Fibroblast of pulmonary artery (primary cell): ENCODE results near the gene SLC5A8.

Experiments
- DNase-seq: peaks from one replicate; pipeline ENCODE4 v3.0.0-alpha.2; 2010; ENCODE audit warnings: low read depth
- H3K4me3 ChIP-seq: replicated peaks from 2 replicates; pipeline ENCODE4 v1.5.1; 2011; ENCODE audit warnings: low read depth, mild to moderate bottlenecking, control low read depth, low read length, moderate library complexity
- CTCF ChIP-seq: IDR thresholded peaks from 2 replicates; pipeline ENCODE4 v1.5.1; 2011; ENCODE audit warnings: mild to moderate bottlenecking, control low read depth, low read length, inconsistent platforms; ENCODE audit errors: missing control alignments

The SLC5A8 gene

GRCh38 chr12:101117842-101118241 lies 92.2 kb downstream of the SLC5A8 start:
- no peak overlapping the region for H3K4me3 ChIP-seq
- no peak for DNase-seq
- no peak for TF ChIP-seq CTCF

GRCh38 chr12:101116911-101117310 lies 93.1 kb downstream of the SLC5A8 start:
- DNase-seq, result no peak
- no peak for TF ChIP-seq CTCF
- no peak overlapping the region for H3K4me3 ChIP-seq

GRCh38 chr12:101115326-101115725 lies 94.7 kb downstream of the SLC5A8 start:
- no peak for TF ChIP-seq CTCF
- no peak for DNase-seq

GRCh38 chr12:101111441-101111840 lies 98.6 kb downstream of the SLC5A8 start:
- H3K4me3 ChIP-seq, result no peak overlapping the region
- DNase-seq, result no peak
- TF ChIP-seq CTCF, result no peak

More at GRCh38 chr12:101115326-101115725, 94.7 kb downstream of the SLC5A8 start:
- no peak overlapping the region for H3K4me3 ChIP-seq

GRCh38 chr12:101110866-101111265 lies 99.2 kb downstream of the SLC5A8 start:
- no peak for DNase-seq
- H3K4me3 ChIP-seq, result no peak overlapping the region
- no peak for TF ChIP-seq CTCF

GRCh38 chr12:101108130-101108529 lies 101.9 kb downstream of the SLC5A8 start:
- DNase-seq, result no peak
- no peak overlapping the region for H3K4me3 ChIP-seq
- no peak for TF ChIP-seq CTCF

GRCh38 chr12:101107032-101107763 lies 102.8 kb downstream of the SLC5A8 start:
- TF ChIP-seq CTCF, result no peak
- DNase-seq, result no peak
- no peak overlapping the region for H3K4me3 ChIP-seq
